GM12891 (cell line): Measurements from ENCODE around the gene RNASET2.

Experiments used
- PAX5 ChIP-seq: IDR thresholded peaks from 2 replicates; pipeline ENCODE4 v1.6.1; 2011; ENCODE audit warnings: low read length, moderate library complexity, mild to moderate bottlenecking; ENCODE audit not compliant: insufficient read depth, severe bottlenecking
- POLR2A ChIP-seq: IDR thresholded peaks from 2 replicates; pipeline ENCODE4 v1.6.1; 2011; ENCODE audit warnings: low read depth, low read length, control low read depth
- POLR2AphosphoS5 ChIP-seq: IDR thresholded peaks from 2 replicates; pipeline ENCODE4 v1.6.1; 2011; ENCODE audit warnings: low read depth, low read length, control low read depth
- POU2F2 ChIP-seq: IDR thresholded peaks from 2 replicates; pipeline ENCODE4 v1.6.1; 2011; ENCODE audit warnings: low read depth, mild to moderate bottlenecking, control low read depth, low read length, moderate library complexity
- SPI1 ChIP-seq: IDR thresholded peaks from 2 replicates; pipeline ENCODE4 v1.6.1; 2011; ENCODE audit warnings: low read depth, low read length, control low read depth
- TAF1 ChIP-seq: IDR thresholded peaks from 2 replicates; pipeline ENCODE4 v1.6.1; 2011; ENCODE audit warnings: low read depth, low read length, control low read depth

GRCh38 chr6:166951670-166952060 lies 4.7 kb downstream of the RNASET2 start:
- TF ChIP-seq POLR2A (no peak), POLR2AphosphoS5 (no peak), TAF1 (no peak), SPI1 (no peak), PAX5 (no peak), POU2F2 (no peak)
